BE2C (cell line): ENCODE measurements around the gene EML4.
"Not testable (repeated sequence)": the region's sequence is repeated elsewhere in the genome, so short reads cannot be mapped to it uniquely, and the experiment has no call there.

Experiments used
- DNase-seq: peaks from one replicate; pipeline ENCODE4 v3.0.0-alpha.2; 2020
- H3K27me3 ChIP-seq: fragments of 250-450 bp; sonication (Bioruptor Pico); 2 replicates; pipeline ENCODE4 v1.5.1; 2020; ENCODE audit warnings: mild to moderate bottlenecking
- H3K36me3 ChIP-seq: fragments of 250-450 bp; sonication (Bioruptor Pico); 2 replicates; pipeline ENCODE4 v1.5.1; 2020; ENCODE audit warnings: mild to moderate bottlenecking
- H3K4me1 ChIP-seq: fragments of 250-450 bp; sonication (Bioruptor Pico); 2 replicates; pipeline ENCODE4 v1.5.1; 2020
- H3K4me3 ChIP-seq: 2 replicates; pipeline ENCODE4 v1.5.1; 2011; ENCODE audit warnings: low read depth, low read length
- H3K9me3 ChIP-seq: fragments of 250-450 bp; sonication (Bioruptor Pico); 2 replicates; pipeline ENCODE4 v1.5.1; 2020
- TF ChIP-seq, protein P1 (sequence below): IDR thresholded peaks from 2 replicates; pipeline ENCODE4 v1.5.1; 2012; ENCODE audit warnings: mild to moderate bottlenecking, low read depth, low read length

Gene EML4

DNA sequence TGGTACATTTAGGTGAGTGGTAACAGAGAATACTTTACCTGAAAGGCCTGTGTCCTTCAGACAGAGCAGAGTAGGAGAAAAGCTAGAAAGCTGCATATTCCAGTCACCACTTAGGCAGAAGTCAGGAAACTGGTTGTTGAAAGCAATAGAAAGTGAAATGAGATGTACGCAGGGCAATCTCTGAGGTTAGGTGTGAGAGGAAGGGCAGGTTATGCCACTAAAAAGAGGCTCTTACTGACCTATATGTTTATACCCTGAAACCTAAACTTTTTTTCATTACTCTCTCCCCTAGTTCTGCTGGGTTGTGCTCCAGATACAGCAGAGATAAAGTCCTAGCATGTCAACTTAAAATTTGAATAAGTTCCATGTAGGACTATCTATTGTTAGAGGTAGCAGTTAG, 98.4 kb downstream of the EML4 start:
- Histone ChIP-seq H3K36me3 (peaks cover 40% of the 10 kb centered on the region), H3K4me1 (no peaks in the 10 kb centered on the region; the same call in 1 of the 2 replicates), H3K27me3 (no peaks in the 10 kb centered on the region), H3K4me3 (no peak overlapping the region), H3K9me3 (no peaks in the 10 kb centered on the region)
- no peak for DNase-seq
- TF ChIP-seq, protein P1, sequence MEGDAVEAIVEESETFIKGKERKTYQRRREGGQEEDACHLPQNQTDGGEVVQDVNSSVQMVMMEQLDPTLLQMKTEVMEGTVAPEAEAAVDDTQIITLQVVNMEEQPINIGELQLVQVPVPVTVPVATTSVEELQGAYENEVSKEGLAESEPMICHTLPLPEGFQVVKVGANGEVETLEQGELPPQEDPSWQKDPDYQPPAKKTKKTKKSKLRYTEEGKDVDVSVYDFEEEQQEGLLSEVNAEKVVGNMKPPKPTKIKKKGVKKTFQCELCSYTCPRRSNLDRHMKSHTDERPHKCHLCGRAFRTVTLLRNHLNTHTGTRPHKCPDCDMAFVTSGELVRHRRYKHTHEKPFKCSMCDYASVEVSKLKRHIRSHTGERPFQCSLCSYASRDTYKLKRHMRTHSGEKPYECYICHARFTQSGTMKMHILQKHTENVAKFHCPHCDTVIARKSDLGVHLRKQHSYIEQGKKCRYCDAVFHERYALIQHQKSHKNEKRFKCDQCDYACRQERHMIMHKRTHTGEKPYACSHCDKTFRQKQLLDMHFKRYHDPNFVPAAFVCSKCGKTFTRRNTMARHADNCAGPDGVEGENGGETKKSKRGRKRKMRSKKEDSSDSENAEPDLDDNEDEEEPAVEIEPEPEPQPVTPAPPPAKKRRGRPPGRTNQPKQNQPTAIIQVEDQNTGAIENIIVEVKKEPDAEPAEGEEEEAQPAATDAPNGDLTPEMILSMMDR: no peak

DNA sequence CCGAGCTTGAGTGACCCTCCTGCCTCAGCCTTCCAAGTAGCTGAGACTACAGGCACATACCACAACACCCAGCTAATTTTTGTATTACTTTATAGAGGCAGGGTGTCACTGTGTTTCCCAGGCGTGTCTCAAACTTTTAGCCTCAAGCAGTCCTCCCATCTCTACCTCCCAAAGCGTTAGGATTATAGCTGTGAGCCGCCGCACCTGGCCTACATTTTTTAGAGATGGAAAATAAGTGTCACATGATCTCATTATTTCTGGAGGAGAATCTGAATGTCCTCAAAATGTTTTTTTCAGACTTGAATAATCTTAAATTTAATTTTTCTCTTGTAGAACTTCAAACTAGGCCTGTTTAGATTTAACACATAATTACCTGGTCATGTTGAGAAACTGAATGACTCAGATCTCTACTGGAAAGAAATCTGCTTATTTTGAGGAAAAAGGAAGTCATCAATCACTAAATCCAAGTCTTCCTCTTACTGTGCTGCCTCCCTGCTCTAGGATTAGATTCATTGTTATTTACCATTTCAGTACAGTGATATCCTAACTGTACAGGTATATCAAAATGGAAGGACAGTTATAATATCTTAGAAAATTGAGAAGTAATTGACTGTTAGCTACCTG, 99.5 kb downstream of the EML4 start:
- Histone ChIP-seq H3K27me3 (no peaks in the 10 kb centered on the region), H3K36me3 (peaks cover 36% of the 10 kb centered on the region), H3K4me1 (no peaks in the 10 kb centered on the region; the same call in 1 of the 2 replicates), H3K9me3 (no peaks in the 10 kb centered on the region), H3K4me3 (no peak overlapping the region)
- DNase-seq: no peak
- TF ChIP-seq, protein P1: no peak

DNA sequence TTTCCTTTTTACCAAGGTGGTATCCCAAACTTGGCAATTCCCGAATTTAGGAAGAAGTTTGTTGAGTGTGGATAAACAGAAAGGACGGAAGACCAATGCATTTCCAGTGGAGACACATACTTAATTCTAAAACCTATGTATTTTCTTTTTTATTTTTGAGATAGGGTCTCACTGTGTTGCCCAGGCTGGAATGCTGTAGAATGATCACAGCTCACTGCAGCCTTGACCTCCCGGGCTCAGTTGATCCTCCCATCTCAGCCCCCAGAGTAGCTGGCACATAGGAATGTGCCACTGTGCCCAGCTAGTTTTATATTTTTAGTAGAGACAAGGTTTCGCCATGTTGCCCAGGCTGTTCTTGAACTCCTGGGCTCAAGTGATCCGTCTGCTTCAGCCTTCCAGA, 101.6 kb downstream of the EML4 start:
- Histone ChIP-seq H3K9me3 (no peaks in the 10 kb centered on the region), H3K36me3 (peaks cover 22% of the 10 kb centered on the region), H3K27me3 (no peaks in the 10 kb centered on the region), H3K4me3 (no peak overlapping the region), H3K4me1 (no peaks in the 10 kb centered on the region; the same call in 1 of the 2 replicates)
- no peak for DNase-seq
- TF ChIP-seq, protein P1: no peak

DNA sequence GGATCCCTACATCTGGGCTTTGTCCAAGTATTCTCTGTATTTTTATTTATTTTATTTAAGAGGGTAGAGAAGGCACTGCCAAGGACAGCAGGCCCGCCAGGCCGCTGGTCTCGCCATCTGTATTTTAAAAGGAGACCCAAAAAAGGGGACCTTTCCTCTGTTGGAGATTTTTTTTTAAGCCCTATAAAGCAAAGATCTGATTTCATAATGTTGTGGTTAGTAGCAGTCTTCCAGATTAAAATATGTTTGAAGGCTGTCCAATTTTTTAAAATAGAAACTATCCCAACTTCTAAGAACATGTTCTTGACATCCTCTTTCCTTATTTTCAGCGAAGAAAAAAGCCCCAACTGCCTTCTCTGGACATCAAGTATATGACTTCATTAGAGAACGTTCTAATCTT, 102.1 kb downstream of the EML4 start:
- not testable (repeated sequence) for DNase-seq, H3K4me3 ChIP-seq, H3K4me1 ChIP-seq, H3K9me3 ChIP-seq, H3K27me3 ChIP-seq
- peaks cover 21% of the 10 kb centered on the region for H3K36me3 ChIP-seq

DNA sequence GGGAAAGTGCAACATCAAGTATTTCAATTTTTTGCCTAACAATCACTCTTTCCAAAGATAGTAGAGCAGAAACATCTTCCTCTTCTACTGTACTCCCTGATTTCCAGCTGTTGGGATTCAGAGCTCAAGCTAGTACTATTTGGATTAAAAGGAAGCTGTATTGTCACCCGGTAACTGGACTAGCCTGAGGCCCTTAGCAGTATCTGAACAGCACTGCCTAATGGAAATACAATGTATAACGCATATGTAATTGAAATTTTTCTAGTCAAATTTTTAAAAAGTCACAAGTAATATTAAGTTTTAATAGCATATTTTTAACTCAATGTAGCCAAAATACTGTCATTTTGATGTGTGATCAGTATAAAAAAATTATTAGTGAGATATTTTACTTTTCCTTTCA, 105.7 kb downstream of the EML4 start:
- H3K9me3 ChIP-seq: no peaks in the 10 kb centered on the region
- DNase-seq: no peak
- H3K27me3 ChIP-seq: no peaks in the 10 kb centered on the region
- H3K36me3 ChIP-seq: peaks cover 12% of the 10 kb centered on the region
- TF ChIP-seq, protein P1: peak; percentile 29; the same call in 1 of the 2 replicates
- no peaks in the 10 kb centered on the region for H3K4me1 ChIP-seq
- H3K4me3 ChIP-seq: no peak overlapping the region

DNA sequence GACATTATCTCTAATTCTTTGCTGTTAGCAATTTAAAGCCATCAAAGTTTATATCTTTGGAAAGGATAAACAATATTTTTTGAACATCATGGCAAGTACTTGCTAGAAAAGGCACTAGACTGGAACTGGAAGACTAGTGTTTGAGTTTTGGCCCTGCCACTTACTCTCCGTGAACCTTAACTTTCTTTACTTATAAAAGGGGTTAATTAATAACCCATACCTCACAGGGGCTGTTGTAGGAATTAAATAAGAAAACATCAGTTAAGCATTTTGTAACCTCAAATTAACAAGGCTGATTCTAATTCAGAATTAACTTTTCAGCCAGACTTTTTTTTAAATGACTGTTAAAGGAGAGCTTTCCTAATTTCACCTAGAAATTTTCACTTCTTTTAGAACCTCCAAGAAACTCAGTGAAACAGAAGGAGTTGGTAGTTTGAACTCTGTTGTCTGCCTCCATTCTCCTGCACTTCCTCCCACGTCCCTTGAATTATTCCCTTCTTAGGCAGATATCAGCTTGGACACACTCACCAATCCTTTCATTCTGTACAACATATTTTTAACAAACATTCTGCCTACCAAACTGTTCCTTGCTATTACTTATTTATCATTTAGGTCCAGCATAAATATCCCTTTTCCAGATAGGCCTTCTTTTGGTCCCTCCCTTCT, 112.4 kb downstream of the EML4 start:
- DNase-seq: no peak
- Histone ChIP-seq H3K27me3 (no peaks in the 10 kb centered on the region), H3K4me3 (no peak overlapping the region), H3K9me3 (no peaks in the 10 kb centered on the region), H3K36me3 (peaks cover 37% of the 10 kb centered on the region), H3K4me1 (no peaks in the 10 kb centered on the region)
- TF ChIP-seq, protein P1: no peak
